Motor neuron (in vitro differentiated cells): Measurements from ENCODE around the gene HSPB3. TPM values are rescaled to one million over a fixed set of nuclear protein-coding genes. Genes with fewer than 3 reads are reported as not detected.
"Not testable (repeated sequence)": the region's sequence is repeated elsewhere in the genome, so short reads cannot be mapped to it uniquely, and the experiment has no call there.

Experiments used
- ATAC-seq, 8 experiments: fragments of 200-7000 bp; cut with Tn5 transposase; replicated peaks in 6 of 8; 2 replicates each; pipeline ENCODE4 v1.8.0; 2021; ENCODE audit warnings: mild to moderate bottlenecking in 8 of 8, moderate library complexity in 8 of 8
- H3K27ac ChIP-seq, 2 donors: fragments of 250-450 bp; sonication (Bioruptor Pico); 2 replicates each; pipeline ENCODE4 v1.9.0; 2021; ENCODE audit warnings: antibody characterized with exemption in 2 of 2, mild to moderate bottlenecking in 2 of 2, moderate library complexity in 1 of 2
- H3K4me1 ChIP-seq, 2 donors: fragments of 250-450 bp; sonication (Bioruptor Pico); replicated peaks in 1 of 2; 2 replicates each; pipeline ENCODE4 v1.6.1; 2021; ENCODE audit warnings: antibody characterized with exemption in 2 of 2, mild to moderate bottlenecking in 2 of 2, moderate library complexity in 1 of 2
- H3K4me3 ChIP-seq, 5 donors: fragments of 250-450 bp; sonication (Bioruptor Pico); 2 replicates each; pipeline ENCODE4 v1.9.0; 2021; ENCODE audit warnings: antibody characterized with exemption in 5 of 5, mild to moderate bottlenecking in 5 of 5, moderate library complexity in 4 of 5
- WGBS, 10 experiments: fragments of 450-650 bp; shearing (Covaris generic); methylation state at CpG; one replicate each; pipeline ENCODE4 v1.0.0; 2022; 5-methylcytosine and 5-hydroxymethylcytosine counted together
- in situ Hi-C, 9 experiments: fragments of 400-800 bp; cut with MboI; loops; one replicate each; pipeline ENCODE4 v1.15.0; 2021; ENCODE audit warnings: low sequenced_read_pairs in 9 of 9, low pct_unique_long_range_greater_than_20kb in 2 of 9; ENCODE audit not compliant: unreplicated experiment in 9 of 9
- total RNA-seq, 8 experiments: library from RNA; unstranded; fragments of 300-600 nt; gene quantifications; 2 replicates each; pipeline versions ENCODE4 v1.2.3 to v1.2.4, GENCODE V29; 2022

HSPB3 gene
- total RNA-seq, 8 experiments from 2014 or later, result 0.43 to 10.8 (median 3.8) TPM; not detected in 4

DNA sequence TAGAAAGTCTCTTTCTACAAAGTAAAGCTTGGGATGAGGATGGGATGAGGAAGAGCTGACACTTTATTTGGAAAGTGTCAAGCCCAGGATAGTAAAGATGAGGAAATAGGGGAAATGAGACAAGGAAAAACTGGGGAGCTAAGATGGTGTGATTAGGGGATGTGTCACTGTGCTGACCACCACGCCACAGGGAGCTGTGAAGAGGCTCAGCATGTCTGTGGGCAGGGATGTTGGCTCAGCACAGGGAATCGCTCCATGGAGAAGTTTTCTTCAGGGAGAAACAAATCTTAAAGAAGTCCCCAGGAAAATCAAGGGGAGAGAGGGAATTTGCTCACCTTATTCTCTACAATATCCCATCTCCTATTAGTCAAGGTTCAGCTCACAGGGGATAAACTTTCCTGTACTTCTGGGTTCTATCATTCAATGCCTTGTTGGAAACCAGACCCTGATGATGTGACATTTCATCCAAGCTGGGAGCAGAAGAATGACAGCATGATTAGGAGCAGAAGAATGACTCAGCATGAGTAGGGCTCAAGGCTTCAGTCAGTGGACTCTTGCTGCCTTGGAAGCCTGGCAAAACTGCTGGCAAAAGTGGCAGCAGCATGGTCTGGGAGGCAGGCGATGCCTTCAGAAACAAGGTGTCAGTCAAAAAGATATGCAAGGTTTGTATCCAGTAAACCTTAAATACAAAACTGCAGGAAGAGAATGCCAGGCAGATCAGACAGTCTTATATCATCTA is 4.9 kb downstream of the HSPB3 start:
- no peak overlapping the region for H3K27ac ChIP-seq
- 63 to 100% (median 87%) methylated on average over 1 to 3 of the region's 3 CpGs; no CpG with 5 or more reads in 1 of the 10 experiments for WGBS, 10 experiments
- H3K4me1 ChIP-seq, result no peaks in the 10 kb centered on the region
- no peak overlapping the region for H3K4me3 ChIP-seq
- in situ Hi-C loops, result no loop called here
- ATAC-seq, result peak in 2 of 8 experiments; percentile 5 to 45

DNA sequence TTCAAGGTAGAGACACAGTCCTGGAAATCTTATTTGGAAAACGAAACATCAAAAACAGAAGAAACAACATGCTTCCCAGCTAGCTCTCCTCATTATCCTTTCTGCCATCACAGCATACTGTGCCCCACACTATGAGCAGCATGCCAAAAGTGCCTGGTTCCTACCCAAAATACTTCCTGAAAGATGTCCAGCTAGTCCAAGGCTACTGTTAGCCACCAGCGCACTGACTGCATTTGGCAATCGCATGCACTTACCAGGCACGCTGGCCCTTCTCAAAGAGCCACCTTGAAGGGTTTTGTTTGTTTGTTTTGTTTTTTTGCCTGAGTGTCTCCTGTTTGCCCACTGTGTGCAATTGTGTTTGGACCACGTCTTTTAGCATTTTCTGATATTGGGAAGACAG is 6.8 kb downstream of the HSPB3 start:
- ATAC-seq, result no peak
- H3K27ac ChIP-seq, result no peak overlapping the region
- no peaks in the 10 kb centered on the region for H3K4me1 ChIP-seq
- WGBS, 10 experiments, result 66 to 100% (median 70%) methylated on average over 1 to 5 of the region's 5 CpGs; no CpG with 5 or more reads in 3 of the 10 experiments
- no peak overlapping the region for H3K4me3 ChIP-seq
- in situ Hi-C loops, result no loop called here

DNA sequence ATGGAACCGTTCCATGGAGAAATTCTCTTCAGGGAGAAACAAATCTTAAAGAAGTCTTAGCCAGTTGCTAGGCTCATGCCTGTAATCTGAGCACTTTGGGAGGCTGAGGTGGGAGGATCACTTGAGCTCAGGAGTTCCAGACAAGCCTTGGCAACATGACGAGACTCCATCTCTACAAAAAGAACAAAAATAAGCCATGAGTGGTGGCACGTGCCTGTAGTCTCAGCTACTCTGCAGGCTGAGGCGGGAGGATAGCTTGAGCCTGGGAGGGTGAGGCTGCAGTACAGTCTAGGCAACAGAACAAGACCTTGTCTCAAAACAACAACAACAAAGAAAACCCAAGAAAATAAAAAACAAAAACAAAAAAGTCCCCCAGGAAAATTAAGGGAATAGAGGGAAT is 8.2 kb downstream of the HSPB3 start:
- WGBS, 10 experiments, result 40 to 100% (median 90%) methylated on average over 1 to 3 of the region's 4 CpGs; no CpG with 5 or more reads in 2 of the 10 experiments
- peak in 1 of 8 experiments; percentile 69 for ATAC-seq
- no peaks in the 10 kb centered on the region for H3K4me1 ChIP-seq
- no peak overlapping the region for H3K27ac ChIP-seq
- H3K4me3 ChIP-seq, result no peak overlapping the region
- in situ Hi-C loops, result no loop called here

DNA sequence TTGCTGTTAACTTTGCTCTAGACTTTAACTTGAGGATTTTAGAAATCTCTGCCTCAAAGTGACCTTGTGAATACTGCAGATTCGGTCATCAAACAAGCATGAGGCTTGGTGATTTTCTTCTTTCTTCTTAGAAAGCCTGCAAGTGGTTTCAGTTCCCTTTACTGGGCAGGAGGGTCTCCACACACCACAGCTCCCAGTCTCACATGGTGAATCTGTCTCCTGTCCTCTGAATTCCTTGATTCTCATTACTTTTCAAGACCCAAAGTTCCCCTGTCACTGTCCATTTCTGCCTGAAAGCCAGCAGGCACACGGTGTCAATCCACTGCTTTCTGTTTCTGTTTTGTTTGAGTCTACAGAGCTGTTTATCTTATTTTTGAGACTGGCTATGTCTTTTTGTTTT is 14.1 kb downstream of the HSPB3 start:
- in situ Hi-C loops, result no loop called here
- Histone ChIP-seq H3K4me1 (no peaks in the 10 kb centered on the region), H3K27ac (no peak overlapping the region), H3K4me3 (no peak overlapping the region)
- ATAC-seq, result peak in 3 of 8 experiments; percentile 46 to 59 (median 48)
- 0 to 80% (median 33%) methylated on average over 1 to 2 of the region's 2 CpGs for WGBS, 10 experiments

DNA sequence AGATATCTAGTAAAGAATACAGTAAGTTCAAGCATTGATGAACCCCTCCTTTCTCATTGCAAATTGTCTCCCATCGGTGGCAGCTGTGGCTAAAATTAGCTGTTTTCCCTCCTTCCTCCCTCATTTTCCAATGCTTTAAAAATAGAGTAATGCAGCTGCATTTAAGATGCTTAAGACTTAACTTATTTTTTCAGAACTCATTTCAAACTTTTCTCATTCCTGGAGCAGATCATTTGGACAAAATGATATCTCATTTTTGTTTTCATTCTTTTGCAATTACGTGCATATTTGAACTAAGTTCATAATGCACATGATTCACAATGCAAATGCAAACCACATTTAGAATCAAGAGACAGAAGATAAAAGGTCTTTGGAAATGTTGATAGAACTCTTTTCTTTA is 14.6 kb downstream of the HSPB3 start:
- in situ Hi-C loops, result no loop called here
- ATAC-seq, result peak in 3 of 8 experiments; percentile 33 to 66 (median 58)
- Histone ChIP-seq H3K4me1 (no peaks in the 10 kb centered on the region), H3K27ac (no peak overlapping the region), H3K4me3 (no peak overlapping the region)
- WGBS, 10 experiments, result 0 to 87% (median 42%) methylated on average over 2 of the region's 2 CpGs

DNA sequence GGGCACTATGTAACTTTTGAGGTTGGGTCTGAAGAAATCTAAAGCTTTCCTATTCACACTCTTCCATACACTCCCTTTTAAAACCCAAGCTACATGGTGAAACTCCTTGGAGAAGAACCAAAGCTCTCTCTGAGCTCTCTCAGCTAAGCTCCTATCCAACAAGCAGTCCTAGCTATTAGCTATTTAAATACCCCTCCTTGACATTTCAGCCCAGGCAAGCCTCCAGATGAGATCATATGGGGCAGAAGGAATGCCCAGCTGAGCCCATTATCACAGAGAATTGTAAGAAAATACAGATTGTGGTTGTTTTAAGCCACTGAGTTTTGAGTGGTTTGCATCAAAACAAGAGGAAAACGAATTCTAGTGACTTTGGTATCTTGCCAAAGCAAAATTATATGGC is 15.2 kb downstream of the HSPB3 start:
- no peak overlapping the region for H3K4me3 ChIP-seq
- no peak overlapping the region for H3K27ac ChIP-seq
- 0 to 67% (median 17%) methylated on average over 1 of the region's 1 CpG; no CpG with 5 or more reads in 3 of the 10 experiments for WGBS, 10 experiments
- no peaks in the 10 kb centered on the region for H3K4me1 ChIP-seq
- in situ Hi-C loops, result no loop called here
- peak in 3 of 8 experiments; percentile 82 to 87 (median 87) for ATAC-seq

DNA sequence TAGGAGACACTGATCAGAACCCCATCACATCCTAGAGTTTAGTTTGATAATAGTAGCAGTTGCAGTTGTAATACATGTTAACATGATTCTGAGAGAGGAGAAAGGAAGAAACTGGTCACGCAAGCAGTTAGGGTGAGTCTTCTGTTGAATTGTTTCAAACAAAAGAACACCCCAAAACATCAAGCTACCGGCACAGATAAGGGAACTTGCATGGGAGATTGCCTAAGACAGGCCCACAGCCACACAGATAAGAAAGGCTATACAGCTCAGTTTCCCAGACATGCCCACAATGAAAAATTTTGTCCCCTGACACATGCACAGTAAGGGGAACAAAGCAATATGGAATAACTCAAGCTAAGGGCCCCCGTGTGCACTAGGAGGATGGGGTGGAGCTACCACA is 15.9 kb downstream of the HSPB3 start:
- H3K4me3 ChIP-seq, result no peak overlapping the region
- no peak for ATAC-seq
- H3K4me1 ChIP-seq, result no peaks in the 10 kb centered on the region
- in situ Hi-C loops, result no loop called here
- 67 to 100% (median 89%) methylated on average over 1 to 3 of the region's 3 CpGs; no CpG with 5 or more reads in 1 of the 10 experiments for WGBS, 10 experiments
- H3K27ac ChIP-seq, result no peak overlapping the region

DNA sequence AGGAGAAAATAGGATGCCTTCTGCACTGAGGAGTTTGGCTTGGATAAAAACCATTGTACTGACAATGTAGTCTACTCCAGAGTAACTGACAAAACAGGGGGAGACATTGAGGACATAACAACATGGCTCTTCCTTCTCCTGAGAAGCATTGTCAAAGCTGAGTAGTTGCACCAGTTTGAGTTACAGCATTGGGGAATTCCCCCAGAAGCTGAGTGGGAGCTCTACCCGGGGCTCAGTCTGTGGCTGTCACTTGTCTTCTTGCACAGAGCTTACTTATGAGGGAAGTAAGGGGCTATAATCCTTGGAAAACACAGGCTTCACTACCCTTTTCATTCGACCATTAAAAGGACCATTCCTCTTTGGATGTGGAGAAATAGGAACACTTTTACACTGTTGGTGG is 21.2 kb downstream of the HSPB3 start:
- Histone ChIP-seq H3K4me1 (no peaks in the 10 kb centered on the region), H3K4me3 (no peak overlapping the region), H3K27ac (no peak overlapping the region)
- 0 to 73% (median 50%) methylated on average over 1 to 2 of the region's 2 CpGs; no CpG with 5 or more reads in 3 of the 10 experiments for WGBS, 10 experiments
- no peak for ATAC-seq
- in situ Hi-C loops, result no loop called here

DNA sequence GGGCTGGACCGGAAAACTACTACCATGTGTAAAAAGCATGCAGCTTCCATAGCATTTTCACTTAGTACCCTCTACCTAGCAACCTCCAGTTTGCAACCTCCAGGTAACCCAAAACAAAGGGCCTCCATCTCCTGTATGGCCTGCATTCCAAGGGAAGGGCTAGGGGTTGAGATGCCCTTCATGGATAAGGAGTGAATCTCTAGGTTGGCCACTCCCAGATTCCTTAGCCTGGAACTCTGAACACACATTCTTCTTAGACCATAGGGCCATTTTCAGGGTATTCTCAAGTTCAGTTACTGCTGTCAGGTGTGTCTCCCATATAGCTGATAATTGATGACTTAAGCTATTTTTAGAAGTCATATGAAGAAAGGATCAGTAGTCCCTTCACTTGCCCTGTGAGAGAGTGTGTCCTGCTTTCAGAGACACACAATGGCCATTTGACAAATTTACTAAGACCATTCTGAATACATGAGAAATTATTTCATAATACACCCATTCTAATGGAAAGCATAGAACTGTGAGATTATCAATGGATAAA is 22.5 kb downstream of the HSPB3 start:
- WGBS, 10 experiments, result 50 to 100% (median 67%) methylated on average over 1 of the region's 1 CpG; no CpG with 5 or more reads in 5 of the 10 experiments
- no peaks in the 10 kb centered on the region for H3K4me1 ChIP-seq
- no peak for ATAC-seq
- H3K27ac ChIP-seq, result no peak overlapping the region
- in situ Hi-C loops, result no loop called here
- H3K4me3 ChIP-seq, result no peak overlapping the region

DNA sequence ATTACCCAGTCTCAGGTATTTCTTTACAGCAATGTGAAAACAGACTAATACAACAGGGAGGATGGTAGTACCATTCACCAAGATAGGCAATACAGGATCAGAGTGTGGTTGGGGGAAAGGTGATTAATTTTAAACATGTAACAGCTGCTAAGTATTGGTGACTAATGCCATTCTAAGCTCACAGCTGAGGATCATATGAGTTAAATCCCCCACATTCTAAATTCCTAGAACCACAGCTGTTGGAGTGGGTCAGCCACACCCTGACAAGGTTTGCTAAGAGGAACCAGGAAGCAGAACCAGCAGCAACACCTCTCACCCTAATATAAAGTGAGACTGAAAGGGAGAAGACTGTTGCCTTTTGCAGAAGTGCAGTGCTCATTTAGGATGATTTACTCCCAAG is 24.8 kb downstream of the HSPB3 start:
- Histone ChIP-seq H3K27ac (no peak overlapping the region), H3K4me3 (no peak overlapping the region), H3K4me1 (no peaks in the 10 kb centered on the region)
- in situ Hi-C loops, result no loop called here
- peak in 3 of 8 experiments; percentile 30 to 77 (median 33) for ATAC-seq

DNA sequence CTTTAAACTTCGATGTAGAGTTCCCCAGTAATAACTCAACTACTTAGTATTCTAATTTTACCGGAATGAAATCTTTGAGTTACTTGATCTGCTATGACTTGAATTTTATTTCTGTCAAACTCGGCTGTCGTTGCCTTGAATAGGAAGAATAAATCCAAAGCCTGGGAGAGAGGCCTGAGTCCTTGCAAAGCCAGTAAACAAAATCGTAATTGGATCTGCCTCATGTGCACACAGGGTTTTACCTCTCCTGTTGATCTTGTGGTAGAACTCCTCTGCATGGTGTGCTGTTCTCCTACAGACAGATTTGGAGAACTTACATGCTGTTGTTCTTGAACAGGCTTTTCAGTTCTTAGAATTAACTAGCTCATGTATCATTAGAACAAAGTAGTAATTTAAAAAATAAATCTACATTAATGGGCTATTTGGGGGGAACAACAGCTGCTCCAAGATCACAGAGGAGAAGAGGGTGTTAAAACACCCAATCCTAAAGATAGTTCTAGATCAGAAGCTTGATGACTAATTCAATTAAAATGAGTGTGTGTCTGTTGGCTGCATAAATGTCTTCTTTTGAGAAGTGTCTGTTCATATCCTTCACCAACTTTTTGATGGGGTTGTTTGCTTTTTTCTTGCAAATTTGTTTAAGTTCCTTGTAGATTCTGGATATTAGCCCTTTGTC is 28.9 kb downstream of the HSPB3 start:
- 49 to 98% (median 75%) methylated on average over 4 to 5 of the region's 5 CpGs; no CpG with 5 or more reads in 1 of the 10 experiments for WGBS, 10 experiments
- ATAC-seq, result peak in 2 of 8 experiments; percentile 34 to 44
- Histone ChIP-seq H3K27ac (no peak overlapping the region), H3K4me3 (no peak overlapping the region), H3K4me1 (no peaks in the 10 kb centered on the region)
- in situ Hi-C loops, result no loop called here

DNA sequence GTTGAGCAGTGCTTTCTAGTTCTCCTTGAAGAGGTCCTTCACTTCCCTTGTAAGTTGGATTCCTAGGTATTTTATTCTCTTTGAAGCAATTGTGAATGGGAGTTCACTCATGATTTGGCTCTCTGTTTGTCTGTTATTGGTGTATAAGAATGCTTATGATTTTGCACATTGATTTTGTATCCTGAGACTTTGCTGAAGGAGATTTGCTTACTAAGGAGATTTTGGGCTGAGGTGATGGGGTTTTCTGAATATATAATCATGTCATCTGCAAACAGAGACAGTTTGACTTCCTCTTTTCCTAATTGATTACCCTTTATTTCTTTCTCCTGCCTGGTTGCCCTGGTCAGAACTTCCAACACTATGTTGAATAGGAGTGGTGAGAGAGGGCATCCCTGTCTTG is 30.2 kb downstream of the HSPB3 start:
- H3K27ac ChIP-seq, H3K4me3 ChIP-seq, in situ Hi-C loops, ATAC-seq, H3K4me1 ChIP-seq: not testable (repeated sequence)

DNA sequence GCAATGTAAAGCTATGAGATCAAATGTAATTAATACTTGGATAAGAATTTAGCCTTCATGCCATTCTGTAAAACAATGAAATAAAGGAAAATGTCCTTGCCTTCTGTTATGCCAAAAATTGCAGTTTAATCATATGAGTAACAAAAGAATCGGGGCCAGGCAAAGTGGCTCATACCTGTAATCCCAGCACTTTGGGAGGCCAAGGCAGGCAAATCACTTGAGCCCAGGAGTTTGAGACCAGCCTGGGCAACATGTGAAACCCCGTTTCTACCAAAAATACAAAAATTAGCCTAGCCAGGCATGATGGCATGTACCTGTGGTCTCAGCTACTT is 34.1 kb downstream of the HSPB3 start:
- H3K4me3 ChIP-seq, H3K27ac ChIP-seq, H3K4me1 ChIP-seq, in situ Hi-C loops, ATAC-seq: not testable (repeated sequence)
- 0 to 100% (median 50%) methylated on average over 1 to 2 of the region's 2 CpGs; no CpG with 5 or more reads in 3 of the 10 experiments for WGBS, 10 experiments
